ENCODE results near the gene TBX15.

TBX15 gene

GRCh38 chr1:118937413-118938072 is 50.6 kb downstream of the TBX15 start:
- DNase-seq (ENCODE audit: low read depth), result no peak
- H3K4me3 ChIP-seq (ENCODE audit: low read depth, low read length), result no peak overlapping the region
- TF ChIP-seq POLR2A (IDR thresholded peaks at IDR 0.05; ENCODE audit: extremely low read depth, insufficient read length) (no peak), MAX (IDR thresholded peaks at IDR 0.05; ENCODE audit: low read depth, low read length) (no peak), MYC (IDR thresholded peaks at IDR 0.05; ENCODE audit: low read depth, low read length) (no peak), CTCF (IDR thresholded peaks at IDR 0.05; ENCODE audit: low read depth, low read length) (no peak)

DNA sequence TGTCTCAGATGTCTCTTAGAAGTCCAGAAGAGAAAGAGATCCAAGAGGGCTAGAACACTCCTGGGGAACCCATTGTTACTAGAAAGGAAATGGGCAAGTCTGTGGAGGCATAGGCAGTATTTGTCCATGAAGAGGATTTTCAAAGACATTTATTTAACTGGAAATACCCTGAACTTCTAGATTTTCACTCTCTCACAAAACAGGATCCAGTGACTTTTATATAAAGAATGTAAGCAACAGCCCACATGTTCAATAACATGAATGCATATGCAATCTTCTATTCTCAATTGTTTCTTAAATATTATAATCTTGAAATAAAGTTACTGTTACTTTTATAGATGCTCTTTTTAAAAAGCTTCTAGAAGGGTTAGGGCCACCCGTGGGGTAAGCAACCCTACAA is 53.4 kb downstream of the TBX15 start:
- no peak for TF ChIP-seq MAX (IDR thresholded peaks at IDR 0.05; ENCODE audit: low read depth, low read length)
- no peak for TF ChIP-seq POLR2A (IDR thresholded peaks at IDR 0.05; ENCODE audit: extremely low read depth, insufficient read length)
- no peak for TF ChIP-seq CTCF (IDR thresholded peaks at IDR 0.05; ENCODE audit: low read depth, low read length)
- no peak for TF ChIP-seq MYC (IDR thresholded peaks at IDR 0.05; ENCODE audit: low read depth, low read length)
- no peak overlapping the region for H3K4me3 ChIP-seq (ENCODE audit: low read depth, low read length)
- DNase-seq (ENCODE audit: low read depth), result no peak

- no peak for DNase-seq (ENCODE audit: low read depth)
- TF ChIP-seq POLR2A (IDR thresholded peaks at IDR 0.05; ENCODE audit: extremely low read depth, insufficient read length) (no peak), MYC (IDR thresholded peaks at IDR 0.05; ENCODE audit: low read depth, low read length) (no peak), CTCF (IDR thresholded peaks at IDR 0.05; ENCODE audit: low read depth, low read length) (no peak), MAX (IDR thresholded peaks at IDR 0.05; ENCODE audit: low read depth, low read length) (no peak)
- no peak overlapping the region for H3K4me3 ChIP-seq (ENCODE audit: low read depth, low read length)
Observed at GRCh38 chr1:118933051-118933781, 54.9 kb downstream of the TBX15 start.

GRCh38 chr1:118931876-118932275 is 56.3 kb downstream of the TBX15 start:
- H3K4me3 ChIP-seq (ENCODE audit: low read depth, low read length), result no peak overlapping the region
- DNase-seq (ENCODE audit: low read depth), result no peak
- TF ChIP-seq CTCF (IDR thresholded peaks at IDR 0.05; ENCODE audit: low read depth, low read length), result no peak
- TF ChIP-seq MYC (IDR thresholded peaks at IDR 0.05; ENCODE audit: low read depth, low read length), result no peak
- TF ChIP-seq MAX (IDR thresholded peaks at IDR 0.05; ENCODE audit: low read depth, low read length), result no peak
- TF ChIP-seq POLR2A (IDR thresholded peaks at IDR 0.05; ENCODE audit: extremely low read depth, insufficient read length), result no peak

DNA sequence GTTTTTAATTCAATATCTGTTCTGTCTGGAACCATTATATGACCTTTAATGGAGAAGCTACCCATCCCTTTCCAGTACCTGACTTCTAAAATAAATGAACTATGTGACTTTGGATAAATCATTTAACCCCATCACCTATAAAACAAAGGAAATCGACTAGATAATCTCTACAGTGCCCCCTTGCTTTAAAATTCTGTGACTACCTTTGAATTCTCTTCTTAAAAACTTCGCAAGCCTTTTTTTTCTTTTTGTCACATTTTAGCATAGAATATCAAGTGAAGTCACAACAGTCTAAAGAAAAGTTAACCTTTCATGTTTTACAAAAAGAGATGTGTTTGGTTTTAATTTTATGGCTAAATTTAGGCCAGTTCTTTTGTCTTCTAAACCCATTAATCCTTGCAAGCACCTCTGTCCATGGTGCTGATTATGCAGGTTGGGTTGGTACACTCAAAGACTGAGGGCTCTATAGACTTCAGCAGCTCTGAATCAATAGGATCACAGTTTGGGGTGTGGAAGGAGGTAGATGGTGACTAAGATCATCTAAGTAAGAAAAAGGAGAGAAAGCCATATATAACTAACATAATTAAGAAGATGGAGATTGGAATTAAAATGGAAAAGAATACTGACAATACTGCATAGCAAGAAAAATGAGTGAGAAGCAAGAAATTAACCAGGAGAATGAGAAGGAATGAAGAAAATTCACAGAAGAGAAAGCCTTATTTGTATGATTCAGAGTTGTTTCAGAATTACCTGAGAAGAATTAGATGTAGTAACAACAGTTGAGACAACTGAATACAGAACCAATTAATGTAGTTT is 59.2 kb downstream of the TBX15 start:
- H3K4me3 ChIP-seq (ENCODE audit: low read depth, low read length), result no peak overlapping the region
- DNase-seq (ENCODE audit: low read depth), result peak; percentile 35
- TF ChIP-seq MAX (IDR thresholded peaks at IDR 0.05; ENCODE audit: low read depth, low read length) (no peak), MYC (IDR thresholded peaks at IDR 0.05; ENCODE audit: low read depth, low read length) (no peak), POLR2A (IDR thresholded peaks at IDR 0.05; ENCODE audit: extremely low read depth, insufficient read length) (no peak), CTCF (IDR thresholded peaks at IDR 0.05; ENCODE audit: low read depth, low read length) (no peak)
